RKO (cell line): ENCODE data around the gene ZFP3.
"Not testable (repeated sequence)": the region's sequence is repeated elsewhere in the genome, so short reads cannot be mapped to it uniquely, and the experiment has no call there.

Experiments used
- DNase-seq: peaks from one replicate; pipeline ENCODE4 v3.0.0-alpha.2; 2016; ENCODE audit warnings: low spot score

ZFP3 gene

GRCh38 chr17:5124896-5125295 lies 46.6 kb downstream of the ZFP3 start:
- DNase-seq, result not testable (repeated sequence)

DNA sequence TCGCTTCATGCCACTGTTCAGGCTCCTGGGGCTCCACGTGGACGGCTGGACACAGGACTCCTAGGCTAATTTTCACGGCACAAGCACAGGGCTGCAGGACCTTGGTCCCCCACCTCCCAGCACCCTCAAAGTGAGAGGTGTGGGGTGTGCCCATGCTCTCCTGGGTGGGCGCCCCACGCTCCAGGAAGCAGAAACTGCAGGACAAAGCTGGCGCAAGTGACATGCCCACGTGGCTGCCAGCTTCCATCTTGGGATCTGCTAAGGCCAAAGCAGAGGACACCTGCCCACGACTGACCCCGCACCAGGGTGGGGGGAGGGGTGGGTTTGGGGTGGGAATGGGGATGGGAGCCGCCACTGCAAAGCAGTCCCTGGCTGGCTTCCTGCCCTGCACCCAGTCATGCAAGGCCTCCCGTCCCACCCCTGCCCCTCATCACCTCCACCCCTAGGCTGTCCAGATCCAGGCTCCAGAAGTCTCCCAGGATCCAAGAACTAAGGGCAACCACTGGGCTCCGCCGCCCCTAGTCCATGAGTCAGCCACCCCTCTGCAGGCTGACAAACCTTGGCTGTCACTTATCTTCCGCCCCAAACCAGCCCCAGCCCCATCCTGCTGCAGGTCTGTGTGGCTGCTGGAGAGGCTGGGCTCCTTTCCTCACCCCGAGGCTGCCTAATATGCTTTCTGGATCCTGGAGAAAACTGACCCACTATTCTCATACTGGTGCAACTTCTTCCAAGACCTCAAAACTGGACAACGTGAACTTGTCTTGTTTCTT lies 48.6 kb downstream of the ZFP3 start:
- DNase-seq, result no peak

DNA sequence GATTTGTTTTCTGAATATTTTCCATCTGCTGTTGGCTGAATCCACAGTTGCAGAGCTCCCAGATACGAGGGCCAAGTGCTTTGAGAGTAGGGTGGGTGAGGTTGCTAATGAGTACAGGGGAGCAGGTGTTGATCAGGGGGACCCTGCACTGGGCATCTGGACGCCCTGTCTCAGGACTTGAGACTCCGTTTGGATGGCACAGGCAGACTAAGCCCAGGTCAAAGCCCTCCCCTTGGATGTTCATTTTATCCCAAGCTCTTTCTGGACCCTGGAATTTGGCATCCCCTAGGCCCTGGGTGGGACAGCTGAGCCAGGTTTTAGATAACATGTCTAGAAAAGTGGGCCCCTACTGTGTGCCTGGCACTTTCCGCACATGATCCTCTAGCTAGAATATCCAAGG lies 49.6 kb downstream of the ZFP3 start:
- no peak for DNase-seq

DNA sequence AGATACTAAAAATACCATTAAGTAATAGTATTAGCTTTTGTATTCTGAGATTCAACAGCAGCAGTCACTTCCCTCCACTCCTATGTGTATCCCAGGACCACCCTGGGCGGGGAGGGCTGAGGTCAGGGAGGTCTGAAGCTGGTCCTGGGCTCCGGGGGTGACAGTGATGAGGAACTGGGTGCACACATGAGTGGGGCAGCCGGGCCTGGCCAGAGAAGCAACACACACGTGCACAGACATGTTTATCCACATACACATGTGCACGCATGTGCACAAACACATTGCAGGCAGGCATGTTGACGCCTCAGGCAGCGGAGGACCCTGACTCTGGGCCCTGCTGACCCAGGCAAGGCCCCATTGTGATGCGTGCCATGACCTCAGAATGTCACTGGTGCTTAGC lies 50.1 kb downstream of the ZFP3 start:
- DNase-seq, result not testable (repeated sequence)

- no peak for DNase-seq
Measured at GRCh38 chr17:5128905-5129535, 50.8 kb downstream of the ZFP3 start.

DNA sequence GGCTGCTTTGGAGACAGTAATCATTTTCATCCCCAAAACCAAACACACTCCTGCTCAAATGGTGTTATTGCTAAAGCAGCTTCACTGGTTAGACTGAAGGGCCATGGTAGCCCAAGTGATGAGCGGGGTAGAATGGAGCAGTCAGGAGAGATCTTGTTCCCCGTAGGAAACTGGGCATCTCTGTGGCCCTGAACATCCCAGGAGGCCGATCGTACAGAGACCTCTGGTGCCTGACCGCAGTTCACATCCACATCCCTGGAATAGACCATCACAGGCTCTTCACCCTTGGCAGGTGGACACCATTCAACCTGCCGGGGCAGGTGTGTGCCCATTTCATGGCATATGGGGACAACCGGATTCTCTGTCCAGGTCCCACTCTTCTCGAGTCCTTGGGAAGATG lies 51.5 kb downstream of the ZFP3 start:
- not testable (repeated sequence) for DNase-seq

DNA sequence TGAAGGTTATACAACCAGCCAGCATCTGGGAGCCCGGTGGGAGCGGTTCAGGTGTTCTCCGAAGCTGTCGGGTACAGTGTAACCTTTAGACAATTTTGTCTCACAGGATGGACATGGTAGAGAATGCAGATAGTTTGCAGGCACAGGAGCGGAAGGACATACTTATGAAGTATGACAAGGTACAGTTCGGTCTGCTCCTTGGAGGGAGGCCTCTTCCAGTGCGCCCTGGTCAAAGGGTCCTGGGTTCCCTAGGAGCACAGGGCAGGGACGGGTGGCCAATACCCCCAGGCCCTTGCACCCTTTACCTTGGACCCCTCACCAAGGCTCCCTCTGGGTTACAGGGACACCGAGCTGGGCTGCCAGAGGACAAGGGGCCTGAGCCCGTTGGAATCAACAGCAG lies 52.0 kb downstream of the ZFP3 start:
- DNase-seq, result not testable (repeated sequence)

- not testable (repeated sequence) for DNase-seq
Measured at GRCh38 chr17:5130687-5131086, 52.4 kb downstream of the ZFP3 start.

GRCh38 chr17:5131146-5131715 lies 53.0 kb downstream of the ZFP3 start:
- no peak for DNase-seq

DNA sequence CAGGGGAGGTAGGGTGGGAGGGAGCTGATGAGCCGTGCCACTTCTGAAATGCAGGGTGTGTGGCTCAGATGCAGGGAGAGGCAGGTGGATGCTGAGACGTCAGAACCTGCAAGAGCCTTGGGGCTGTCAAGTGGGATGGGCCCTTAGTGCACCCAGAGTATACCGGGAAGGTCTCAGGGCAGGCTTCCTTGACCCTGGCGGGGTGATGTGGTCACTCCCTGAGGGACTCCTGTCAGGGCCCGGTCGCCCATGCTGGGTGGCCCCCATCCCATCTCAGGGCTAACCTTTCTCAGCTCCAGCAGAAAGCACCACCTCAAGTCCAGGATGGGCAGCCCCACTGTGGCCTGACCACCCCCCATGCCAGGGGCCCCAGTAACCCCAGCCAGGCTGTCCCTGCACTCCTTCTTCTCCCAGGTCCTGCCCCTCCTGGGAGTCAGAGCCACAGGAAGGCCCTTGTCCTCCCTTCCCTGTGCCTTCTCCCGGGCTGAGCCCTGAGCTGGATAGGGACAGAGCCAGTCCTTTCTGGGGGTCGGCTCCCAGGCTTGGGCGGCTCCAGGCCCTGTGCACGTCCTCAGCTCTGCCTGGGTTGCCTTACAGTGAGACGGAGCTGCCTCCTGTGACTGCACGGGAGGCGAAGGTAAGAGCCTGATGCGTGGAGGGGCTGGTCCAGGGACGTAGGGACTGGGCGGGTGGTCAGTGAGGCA lies 53.7 kb downstream of the ZFP3 start:
- not testable (repeated sequence) for DNase-seq

DNA sequence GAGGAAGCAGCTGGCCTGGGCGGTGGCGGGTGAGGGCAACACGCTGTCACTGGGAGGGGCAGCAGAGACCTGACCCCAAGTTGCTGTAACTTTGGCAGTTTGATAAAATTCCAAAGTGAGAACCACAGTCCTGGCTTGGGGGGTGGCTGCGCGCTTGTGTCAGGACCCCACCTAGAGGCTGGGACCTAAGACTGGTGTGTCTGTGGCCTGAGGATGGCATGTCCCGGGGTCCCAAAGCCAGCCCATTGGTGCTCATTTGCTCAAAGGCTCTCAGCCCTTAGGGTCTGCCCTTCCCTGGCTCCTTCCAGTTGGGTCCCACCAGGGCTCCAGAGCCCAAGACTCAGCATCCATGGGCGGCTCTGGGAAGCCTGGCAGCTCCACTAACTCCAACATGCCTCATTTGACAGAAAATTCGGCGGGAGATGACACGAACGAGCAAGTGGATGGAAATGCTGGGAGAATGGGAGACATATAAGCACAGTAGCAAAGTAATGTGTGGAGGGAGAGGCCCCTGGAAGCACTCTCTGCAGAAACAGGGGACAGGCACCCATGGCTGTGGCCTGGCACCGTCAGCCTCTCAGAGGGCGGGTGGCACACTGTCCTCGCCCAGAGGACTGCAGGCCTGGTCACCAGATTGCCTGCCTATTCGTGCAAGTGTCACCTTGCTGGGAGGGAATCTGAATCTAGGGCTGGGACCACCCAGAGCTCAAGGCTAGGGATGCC lies 54.4 kb downstream of the ZFP3 start:
- DNase-seq, result not testable (repeated sequence)

GRCh38 chr17:5133311-5133710 lies 55.0 kb downstream of the ZFP3 start:
- DNase-seq, result no peak

DNA sequence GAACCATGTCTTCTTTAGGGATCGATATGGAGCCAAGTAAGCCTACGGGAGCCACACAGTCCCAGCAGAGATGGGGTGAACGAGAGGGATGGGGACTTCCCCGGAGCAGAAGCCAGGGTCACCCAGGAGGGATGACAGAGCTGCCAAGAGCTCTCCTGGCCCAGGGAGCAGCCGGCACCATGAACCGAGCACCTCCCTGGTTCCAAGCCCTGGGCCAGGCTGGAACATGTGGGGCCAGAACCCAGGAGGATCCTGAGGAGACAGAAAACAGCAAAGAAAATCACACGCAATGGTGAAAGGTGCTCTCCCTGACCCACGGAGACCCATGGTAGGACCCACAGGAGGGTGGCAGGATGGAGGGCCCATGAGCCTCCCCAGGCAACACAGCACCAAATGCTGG lies 55.7 kb downstream of the ZFP3 start:
- DNase-seq, result not testable (repeated sequence)

- DNase-seq, result not testable (repeated sequence)
Measured at GRCh38 chr17:5134571-5134970, 56.3 kb downstream of the ZFP3 start.

GRCh38 chr17:5135131-5135712 lies 57.0 kb downstream of the ZFP3 start:
- DNase-seq, result not testable (repeated sequence)

GRCh38 chr17:5135726-5136579 lies 57.7 kb downstream of the ZFP3 start:
- DNase-seq, result no peak

- not testable (repeated sequence) for DNase-seq
Measured at GRCh38 chr17:5136580-5137412, 58.5 kb downstream of the ZFP3 start.

DNA sequence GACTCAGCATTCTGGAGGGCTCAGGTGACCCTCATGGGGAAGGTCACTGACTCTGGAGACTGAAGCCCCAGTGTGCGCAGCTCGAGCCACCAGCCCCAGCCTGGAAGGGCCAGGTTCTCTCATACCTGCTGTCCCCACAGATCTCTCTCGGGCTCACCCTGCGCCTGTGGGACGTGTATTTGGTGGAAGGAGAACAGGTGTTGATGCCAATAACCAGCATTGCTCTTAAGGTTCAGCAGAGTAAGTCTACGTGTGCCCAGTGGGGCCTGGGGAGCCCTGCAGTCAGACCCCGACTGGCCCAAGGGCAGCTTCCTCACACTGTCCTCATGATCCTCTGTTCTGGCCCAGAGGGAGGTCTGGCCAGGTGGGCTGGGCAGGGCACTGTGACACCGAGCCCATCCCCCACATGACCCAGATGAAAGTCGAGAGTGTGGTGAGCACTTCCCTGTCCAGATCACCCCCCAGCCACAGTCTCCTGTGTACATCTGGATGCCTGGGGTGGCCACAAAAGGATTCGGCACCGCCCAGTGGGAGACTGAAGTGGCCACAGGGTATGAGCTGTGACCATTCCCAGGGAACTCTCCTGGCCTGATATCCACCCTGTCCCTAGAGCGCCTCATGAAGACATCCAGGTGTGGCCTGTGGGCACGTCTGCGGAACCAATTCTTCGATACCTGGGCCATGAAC lies 59.4 kb downstream of the ZFP3 start:
- not testable (repeated sequence) for DNase-seq

- not testable (repeated sequence) for DNase-seq
Measured at GRCh38 chr17:5138198-5138544, 59.9 kb downstream of the ZFP3 start.
